Effector memory CD4-positive, alpha-beta T cell (primary cell): ENCODE results near the gene RPS6KA3.
"Not testable (repeated sequence)": the region's sequence is repeated elsewhere in the genome, so short reads cannot be mapped to it uniquely, and the experiment has no call there.

Experiments
- DNase-seq, 3 donors: peaks; one replicate each; pipeline ENCODE4 v3.0.0-alpha.2; 2020
- H3K27ac ChIP-seq: 2 replicates; pipeline ENCODE4 v1.7.0; 2013; ENCODE audit warnings: mild to moderate bottlenecking, low read length, moderate library complexity; ENCODE audit not compliant: insufficient read depth, poor library complexity, severe bottlenecking
- H3K27me3 ChIP-seq: replicated peaks from 2 replicates; pipeline ENCODE4 v1.7.0; 2013; ENCODE audit warnings: mild to moderate bottlenecking, low read length; ENCODE audit not compliant: insufficient read depth, control insufficient read depth, poor library complexity, severe bottlenecking
- H3K36me3 ChIP-seq: 2 replicates; pipeline ENCODE4 v1.7.0; 2013; ENCODE audit warnings: mild to moderate bottlenecking, low read length, moderate library complexity; ENCODE audit not compliant: control insufficient read depth, insufficient read depth
- H3K4me1 ChIP-seq: 2 replicates; pipeline ENCODE4 v1.7.0; 2013; ENCODE audit warnings: low read length, mild to moderate bottlenecking; ENCODE audit not compliant: control insufficient read depth, insufficient read depth, poor library complexity, severe bottlenecking
- H3K4me3 ChIP-seq: 2 replicates; pipeline ENCODE4 v1.7.0; 2013; ENCODE audit warnings: low read length, low read depth, mild to moderate bottlenecking; ENCODE audit not compliant: insufficient read depth, poor library complexity, severe bottlenecking
- H3K9me3 ChIP-seq: 2 replicates; pipeline ENCODE4 v1.7.0; 2013; ENCODE audit warnings: mild to moderate bottlenecking, low read length, moderate library complexity; ENCODE audit not compliant: control insufficient read depth

The RPS6KA3 gene

GRCh38 chrX:20162516-20162915 is 104.2 kb downstream of the RPS6KA3 start:
- H3K4me3 ChIP-seq, H3K9me3 ChIP-seq, H3K27ac ChIP-seq, DNase-seq, H3K4me1 ChIP-seq, H3K27me3 ChIP-seq: not testable (repeated sequence)
- H3K36me3 ChIP-seq, result peaks cover 21% of the 10 kb centered on the region

- no peak for DNase-seq
- Histone ChIP-seq H3K4me3 (no peak overlapping the region), H3K27me3 (no peaks in the 10 kb centered on the region), H3K27ac (no peak overlapping the region), H3K36me3 (peaks cover 28% of the 10 kb centered on the region), H3K9me3 (no peaks in the 10 kb centered on the region), H3K4me1 (no peaks in the 10 kb centered on the region)
Observed at GRCh38 chrX:20159797-20160385, 106.8 kb downstream of the RPS6KA3 start.

- H3K9me3 ChIP-seq, result no peaks in the 10 kb centered on the region
- H3K4me1 ChIP-seq, result no peaks in the 10 kb centered on the region
- no peaks in the 10 kb centered on the region for H3K27me3 ChIP-seq
- no peak overlapping the region for H3K4me3 ChIP-seq
- no peak overlapping the region for H3K27ac ChIP-seq
- DNase-seq, result no peak
- peaks cover 20% of the 10 kb centered on the region for H3K36me3 ChIP-seq
Observed at GRCh38 chrX:20151689-20152088, 115.0 kb downstream of the RPS6KA3 start.

- no peak for DNase-seq
- Histone ChIP-seq H3K9me3 (no peaks in the 10 kb centered on the region), H3K36me3 (peaks cover 4% of the 10 kb centered on the region), H3K27ac (no peak overlapping the region), H3K4me1 (no peaks in the 10 kb centered on the region), H3K27me3 (no peaks in the 10 kb centered on the region), H3K4me3 (no peak overlapping the region)
Observed at GRCh38 chrX:20149326-20149725, 117.4 kb downstream of the RPS6KA3 start.

GRCh38 chrX:20147561-20147960 is 119.1 kb downstream of the RPS6KA3 start:
- no peak overlapping the region for H3K27ac ChIP-seq
- peaks cover 3% of the 10 kb centered on the region for H3K36me3 ChIP-seq
- H3K4me1 ChIP-seq, result no peaks in the 10 kb centered on the region
- DNase-seq, result no peak
- no peak overlapping the region for H3K4me3 ChIP-seq
- no peaks in the 10 kb centered on the region for H3K9me3 ChIP-seq
- H3K27me3 ChIP-seq, result no peaks in the 10 kb centered on the region

GRCh38 chrX:20144491-20144890 is 122.2 kb downstream of the RPS6KA3 start:
- DNase-seq, result no peak
- no peak overlapping the region for H3K27ac ChIP-seq

GRCh38 chrX:20143561-20143960 is 123.1 kb downstream of the RPS6KA3 start:
- Histone ChIP-seq H3K4me1 (peaks cover 16% of the 10 kb centered on the region), H3K27ac (no peak overlapping the region), H3K4me3 (no peak overlapping the region), H3K9me3 (no peaks in the 10 kb centered on the region), H3K36me3 (peaks cover 3% of the 10 kb centered on the region), H3K27me3 (no peaks in the 10 kb centered on the region)
- DNase-seq, result no peak

More at GRCh38 chrX:20144491-20144890, 122.2 kb downstream of the RPS6KA3 start:
- peaks cover 3% of the 10 kb centered on the region for H3K36me3 ChIP-seq
- no peak overlapping the region for H3K4me3 ChIP-seq
- H3K9me3 ChIP-seq, result no peaks in the 10 kb centered on the region
- H3K27me3 ChIP-seq, result no peaks in the 10 kb centered on the region
- H3K4me1 ChIP-seq, result peaks cover 11% of the 10 kb centered on the region

GRCh38 chrX:20143111-20143510 is 123.6 kb downstream of the RPS6KA3 start:
- Histone ChIP-seq H3K9me3 (no peaks in the 10 kb centered on the region), H3K36me3 (peaks cover 3% of the 10 kb centered on the region), H3K27ac (no peak overlapping the region), H3K4me1 (peaks cover 16% of the 10 kb centered on the region), H3K4me3 (no peak overlapping the region), H3K27me3 (no peaks in the 10 kb centered on the region)
- DNase-seq, result no peak

- Histone ChIP-seq H3K4me3 (peak within 1 kb of the TSS; percentile 98), H3K27ac (peak within 1 kb of the TSS; percentile 80), H3K36me3 (peaks cover 10% of the 10 kb centered on the region), H3K27me3 (no peaks in the 10 kb centered on the region), H3K4me1 (peaks cover 16% of the 10 kb centered on the region), H3K9me3 (no peaks in the 10 kb centered on the region)
- DNase-seq, result peak; percentile 92 to 99 (median 93)
Observed at GRCh38 chrX:20141281-20142220, 125.2 kb downstream of the RPS6KA3 start, which contains the start of gene EIF1AX. Gene EIF1AX (minus strand): TSS chrX:20141838. CDS start chrX:20141640, 198 bp downstream.

- no peaks in the 10 kb centered on the region for H3K27me3 ChIP-seq
- H3K27ac ChIP-seq, result peak overlapping the region; percentile 32
- H3K4me1 ChIP-seq, result peaks cover 16% of the 10 kb centered on the region
- DNase-seq, result no peak
- no peaks in the 10 kb centered on the region for H3K9me3 ChIP-seq
- peaks cover 10% of the 10 kb centered on the region for H3K36me3 ChIP-seq
- peak overlapping the region; percentile 98 for H3K4me3 ChIP-seq
Observed at GRCh38 chrX:20140420-20140819, 126.3 kb downstream of the RPS6KA3 start.
